Bone marrow (tissue), 2 donors: Measurements from ENCODE around the gene ARHGEF28.

Experiments used
- DNase-seq, 2 donors: peaks; one replicate each; lab custom pipeline; 2025; lab: John Stamatoyannopoulos, UW

The ARHGEF28 gene

GRCh38 chr5:73735032-73735734 is 109.2 kb downstream of the ARHGEF28 start:
- DNase-seq = no peak

- DNase-seq = no peak
These were observed 113.7 kb downstream of the ARHGEF28 start for GRCh38 chr5:73739650-73740049.

DNA sequence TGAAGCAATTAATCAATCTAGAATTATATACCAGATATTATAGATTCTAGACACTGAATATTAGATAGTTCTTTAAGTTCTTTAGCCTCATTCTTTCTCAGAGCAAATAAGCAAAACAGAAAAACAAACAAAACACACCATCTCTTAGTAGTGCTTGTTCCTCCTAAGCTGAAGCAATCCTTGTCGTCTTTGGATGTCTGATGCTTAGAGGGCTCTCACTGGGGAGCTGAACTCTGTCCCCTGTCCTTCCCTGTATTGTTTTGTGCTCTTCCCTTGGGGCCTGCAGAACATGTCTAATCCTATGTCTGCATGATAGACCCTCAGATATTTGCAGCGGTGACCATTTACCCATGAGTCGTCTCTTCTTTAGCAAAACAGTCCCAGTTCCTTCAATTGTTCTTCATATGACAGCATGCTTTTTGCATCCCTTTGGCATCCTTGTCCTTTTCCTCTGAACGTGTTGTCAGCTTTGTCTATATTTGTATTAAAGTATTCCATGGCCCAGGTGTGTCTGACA is 114.3 kb downstream of the ARHGEF28 start:
- no peak for DNase-seq

- DNase-seq = no peak
These were observed 117.2 kb downstream of the ARHGEF28 start for GRCh38 chr5:73743161-73743560.

GRCh38 chr5:73745836-73746235 is 119.8 kb downstream of the ARHGEF28 start:
- no peak for DNase-seq

DNA sequence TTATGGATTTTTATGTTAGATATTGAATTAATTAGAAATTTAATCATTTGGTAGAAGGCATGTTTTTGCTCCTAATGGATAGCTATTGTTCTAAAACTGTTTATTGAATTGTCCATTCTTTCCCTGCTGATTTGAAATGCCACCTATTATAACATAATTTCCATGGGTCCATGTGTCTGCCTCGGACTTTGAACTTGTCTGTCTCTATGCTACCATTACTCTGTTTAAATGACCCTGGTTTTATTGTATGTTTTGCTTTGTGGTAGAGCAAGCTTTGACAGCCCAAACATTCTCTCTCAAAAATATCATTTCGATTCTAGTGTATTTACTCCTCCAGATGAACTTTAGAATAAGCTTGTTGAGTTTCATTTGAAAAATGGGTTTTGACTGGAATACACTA is 120.6 kb downstream of the ARHGEF28 start:
- no peak for DNase-seq

GRCh38 chr5:73747696-73748380 is 121.8 kb downstream of the ARHGEF28 start:
- DNase-seq = no peak

- DNase-seq = no peak
These were observed 122.8 kb downstream of the ARHGEF28 start for GRCh38 chr5:73748510-73749400.

- DNase-seq = no peak
These were observed 123.7 kb downstream of the ARHGEF28 start for GRCh38 chr5:73749485-73750270.

DNA sequence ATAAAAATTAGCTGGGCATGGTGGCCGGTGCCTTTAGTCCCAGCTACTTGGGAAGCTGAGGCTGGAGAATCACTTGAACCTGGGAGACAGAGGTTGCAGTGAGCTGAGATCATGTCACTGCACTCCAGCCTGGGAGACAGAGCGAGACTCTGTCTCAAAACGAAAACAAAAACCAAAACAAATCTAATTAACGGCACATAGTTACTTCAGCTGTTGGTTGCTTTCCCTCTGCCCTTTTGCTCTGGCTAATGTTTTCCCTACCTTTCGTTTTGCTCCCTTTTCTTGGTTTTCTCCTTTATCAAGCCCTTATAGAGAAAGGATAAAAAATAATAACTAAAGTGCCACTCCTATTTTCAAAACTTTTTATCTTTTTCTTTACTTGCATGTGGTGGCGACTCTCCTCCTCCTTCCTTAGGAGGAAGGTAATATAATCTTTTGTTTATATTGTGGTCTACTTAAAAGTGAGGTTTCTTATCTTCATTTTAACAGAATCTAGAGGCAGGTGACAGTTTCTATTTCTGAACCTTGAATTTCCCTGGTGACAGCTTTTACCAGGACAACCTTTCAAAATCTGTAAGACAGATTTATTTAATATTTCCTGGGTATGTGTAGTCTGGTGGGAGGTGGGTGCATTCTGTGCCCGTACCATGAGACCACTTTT is 125.4 kb downstream of the ARHGEF28 start:
- no peak for DNase-seq

DNA sequence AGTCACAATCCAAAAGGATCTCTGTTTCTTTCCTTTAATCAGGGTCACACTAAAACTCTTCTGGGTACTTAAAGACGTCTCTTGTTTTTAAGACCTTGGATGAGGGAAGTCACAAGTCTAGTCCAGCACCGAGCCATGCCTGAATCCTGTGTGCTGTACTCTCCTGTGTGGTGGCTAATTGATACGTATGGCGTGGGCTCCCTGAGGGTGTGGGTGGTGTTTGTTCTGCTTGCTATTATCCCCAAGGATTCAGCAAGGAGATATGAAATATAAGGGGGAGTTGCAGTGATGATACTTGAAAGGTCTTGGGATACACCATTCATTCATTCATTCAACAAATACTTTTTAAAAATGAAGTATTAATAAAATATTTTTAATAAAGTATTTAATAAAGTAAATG is 128.3 kb downstream of the ARHGEF28 start:
- DNase-seq = no peak

- DNase-seq = no peak
These were observed 131.4 kb downstream of the ARHGEF28 start for GRCh38 chr5:73757416-73757815.

DNA sequence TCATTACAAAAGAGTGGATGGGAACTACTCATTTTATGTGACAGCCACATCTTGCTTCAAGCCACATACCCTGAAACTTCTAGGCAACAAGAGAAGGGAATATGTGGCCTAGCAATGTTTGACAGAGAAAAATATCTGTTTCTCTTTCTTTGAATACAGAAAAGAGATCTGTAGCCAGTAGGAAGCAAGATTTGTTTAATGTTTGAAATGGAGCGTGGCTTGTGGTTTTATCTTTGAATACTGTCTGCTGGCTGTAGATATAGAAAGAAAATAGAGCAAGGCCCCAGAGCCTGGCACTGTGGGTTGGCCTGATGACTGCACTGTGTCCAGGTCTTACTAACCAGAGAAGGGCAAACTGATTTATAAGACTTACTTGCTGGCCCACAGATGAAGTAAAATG is 133.8 kb downstream of the ARHGEF28 start:
- no peak for DNase-seq

GRCh38 chr5:73763300-73764032 is 137.5 kb downstream of the ARHGEF28 start:
- DNase-seq = no peak

GRCh38 chr5:73764586-73764985 is 138.6 kb downstream of the ARHGEF28 start:
- no peak for DNase-seq

GRCh38 chr5:73764996-73765395 is 139.0 kb downstream of the ARHGEF28 start:
- no peak for DNase-seq

- no peak for DNase-seq
These were observed 140.9 kb downstream of the ARHGEF28 start for GRCh38 chr5:73766902-73767301.

DNA sequence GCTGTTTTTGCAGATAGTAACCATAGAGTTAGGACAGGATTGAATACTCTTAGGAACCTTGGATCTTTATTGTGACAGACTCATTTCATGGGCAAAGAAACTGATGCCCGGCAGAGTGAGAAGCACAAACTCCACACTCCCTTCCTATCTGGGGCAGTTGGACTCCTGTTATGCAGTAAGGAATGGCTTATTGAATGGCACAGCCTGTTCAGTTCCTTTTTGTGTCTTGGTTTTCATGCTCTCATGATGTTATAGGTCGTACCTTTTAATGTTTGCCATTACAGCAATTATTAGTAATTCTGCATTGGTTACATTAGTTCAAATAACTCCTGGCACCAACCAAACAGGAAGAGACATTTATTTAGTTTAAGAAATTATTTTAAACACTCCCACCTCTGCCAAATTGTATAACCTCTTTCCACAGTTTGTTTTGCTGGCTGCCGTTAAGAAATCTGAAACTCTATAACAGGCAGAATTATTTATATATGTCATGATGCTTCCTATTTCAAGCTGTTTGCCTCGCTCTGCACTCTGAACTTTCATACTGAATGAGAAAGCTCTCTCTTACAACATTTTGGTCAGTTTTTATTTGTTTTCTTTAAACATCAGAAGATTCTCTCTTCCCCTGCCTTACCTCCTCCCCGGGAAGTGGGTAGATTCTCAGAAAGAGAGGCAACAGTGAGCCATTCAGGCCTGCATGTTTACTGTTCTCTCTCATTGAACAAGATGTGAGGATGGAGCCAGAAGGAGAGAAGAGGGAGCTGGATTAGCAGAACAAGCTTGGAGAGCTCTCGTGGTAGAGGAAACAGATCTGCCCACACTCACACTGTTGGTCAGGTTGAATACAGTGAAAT is 144.4 kb downstream of the ARHGEF28 start:
- no peak for DNase-seq

DNA sequence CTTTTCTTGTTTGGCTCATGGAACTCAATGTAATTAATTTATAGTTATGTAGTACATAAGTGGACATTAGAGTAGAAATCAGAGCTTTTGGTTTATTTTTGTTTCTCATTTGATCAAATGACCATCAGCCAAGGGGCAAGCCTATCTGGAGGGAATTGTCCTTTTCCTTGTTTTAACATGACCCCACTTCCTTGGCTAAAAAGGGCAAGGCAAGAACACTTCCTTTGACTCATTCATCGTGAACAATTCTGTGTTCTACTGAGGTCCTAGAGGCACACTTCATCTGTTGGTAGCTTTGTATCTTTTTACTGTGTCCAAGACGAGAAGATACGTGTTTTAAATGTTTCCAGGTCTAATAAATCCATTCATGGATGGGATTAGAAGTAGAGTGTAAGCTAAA is 148.9 kb downstream of the ARHGEF28 start:
- DNase-seq = no peak
